Lung microvascular endothelial cell (primary cell): ENCODE results near the gene DNAJC18. TPM values are rescaled to one million over a fixed set of nuclear protein-coding genes. Genes with fewer than 3 reads are reported as not detected.
"Not testable (repeated sequence)": the region's sequence is repeated elsewhere in the genome, so short reads cannot be mapped to it uniquely, and the experiment has no call there.

ENCODE experiments used
- DNase-seq, 2 donors: peaks; one replicate each; pipeline versions ENCODE4 v3.0.0 to v3.0.0-alpha.2; 2010; ENCODE audit warnings: low read depth in 2 of 2
- total RNA-seq: library from RNA; depleted of rRNA; stranded (reverse); fragments of >200 nt; gene quantifications from 2 replicates; pipeline ENCODE4 v1.2.1, GENCODE V29; 2014

DNAJC18 gene
- total RNA-seq: 6.3 and 6.5 TPM in 2 replicates

DNA sequence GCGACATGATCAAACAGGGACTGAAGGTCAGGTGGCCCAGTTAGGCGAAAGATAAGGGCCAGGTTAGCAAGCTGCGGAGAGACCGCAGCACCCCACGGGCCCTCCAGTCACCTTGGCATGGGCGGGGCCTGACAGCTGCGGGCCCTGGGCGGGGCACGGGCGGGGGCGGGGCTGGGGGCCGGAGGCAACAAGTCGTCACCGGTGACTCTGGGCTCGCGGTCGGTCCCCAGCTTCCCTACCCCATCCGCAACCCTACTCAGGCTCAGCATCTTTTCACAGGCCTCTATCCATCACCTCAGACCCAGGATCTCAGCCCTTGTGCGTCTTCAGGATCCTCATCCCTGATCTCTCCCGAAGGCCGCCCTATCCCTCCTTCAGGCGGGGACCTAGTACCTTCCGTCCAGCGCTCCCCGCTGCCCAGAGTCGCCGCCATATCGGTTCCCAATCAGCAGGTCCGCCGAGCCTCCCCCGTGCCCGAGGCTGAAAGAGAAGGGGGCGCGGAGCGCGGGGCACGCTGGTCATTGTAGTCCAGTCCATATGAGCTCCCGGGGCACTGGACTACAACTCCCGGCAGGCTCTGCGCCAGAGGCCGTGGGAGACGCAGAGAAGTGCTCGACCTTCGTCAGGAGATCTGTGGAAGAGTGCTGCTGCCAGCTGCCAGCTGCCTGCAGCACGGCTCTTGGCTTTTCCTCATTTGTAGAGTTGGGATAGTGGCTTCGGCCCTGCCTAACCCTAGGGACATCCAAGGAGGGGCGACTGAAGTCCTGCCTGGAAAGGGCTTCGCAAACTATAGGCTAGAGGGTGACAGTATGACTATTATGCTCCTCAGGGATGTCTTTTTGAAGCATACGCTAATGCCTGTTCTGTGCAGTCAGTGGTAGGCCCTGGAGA, at the start of gene DNAJC18:
DNAJC18 (minus strand) TSS at position 513 of the 891 bp plus-strand sequence; CDS start at position 433, 80 bp downstream.
- peak; percentile 86 to 91 for DNase-seq

DNA sequence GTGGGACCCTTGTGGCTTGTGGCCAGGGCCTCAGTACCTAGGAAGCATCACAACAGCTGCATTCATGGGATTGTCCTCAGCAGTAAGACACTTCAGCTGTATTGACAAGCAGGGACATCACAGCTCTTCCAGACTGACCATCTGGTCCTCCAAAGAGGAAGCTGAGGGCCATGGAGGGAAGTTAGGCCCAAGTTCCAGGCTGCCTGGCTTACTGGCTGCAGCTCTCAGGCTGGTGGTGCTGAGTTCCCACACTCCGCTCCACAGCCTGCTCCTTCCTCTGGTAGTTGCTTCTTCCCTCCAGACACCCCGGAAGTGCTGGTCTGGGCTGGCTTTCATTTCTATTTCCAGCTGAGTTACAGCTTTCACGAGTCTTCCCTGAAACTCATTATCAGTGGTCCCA, 48.9 kb upstream of the DNAJC18 start:
- no peak for DNase-seq

- no peak for DNase-seq
Observed at GRCh38 chr5:139486201-139486600, 46.9 kb upstream of the DNAJC18 start.

GRCh38 chr5:139482890-139483208, 43.5 kb upstream of the DNAJC18 start:
- DNase-seq: not testable (repeated sequence)

DNA sequence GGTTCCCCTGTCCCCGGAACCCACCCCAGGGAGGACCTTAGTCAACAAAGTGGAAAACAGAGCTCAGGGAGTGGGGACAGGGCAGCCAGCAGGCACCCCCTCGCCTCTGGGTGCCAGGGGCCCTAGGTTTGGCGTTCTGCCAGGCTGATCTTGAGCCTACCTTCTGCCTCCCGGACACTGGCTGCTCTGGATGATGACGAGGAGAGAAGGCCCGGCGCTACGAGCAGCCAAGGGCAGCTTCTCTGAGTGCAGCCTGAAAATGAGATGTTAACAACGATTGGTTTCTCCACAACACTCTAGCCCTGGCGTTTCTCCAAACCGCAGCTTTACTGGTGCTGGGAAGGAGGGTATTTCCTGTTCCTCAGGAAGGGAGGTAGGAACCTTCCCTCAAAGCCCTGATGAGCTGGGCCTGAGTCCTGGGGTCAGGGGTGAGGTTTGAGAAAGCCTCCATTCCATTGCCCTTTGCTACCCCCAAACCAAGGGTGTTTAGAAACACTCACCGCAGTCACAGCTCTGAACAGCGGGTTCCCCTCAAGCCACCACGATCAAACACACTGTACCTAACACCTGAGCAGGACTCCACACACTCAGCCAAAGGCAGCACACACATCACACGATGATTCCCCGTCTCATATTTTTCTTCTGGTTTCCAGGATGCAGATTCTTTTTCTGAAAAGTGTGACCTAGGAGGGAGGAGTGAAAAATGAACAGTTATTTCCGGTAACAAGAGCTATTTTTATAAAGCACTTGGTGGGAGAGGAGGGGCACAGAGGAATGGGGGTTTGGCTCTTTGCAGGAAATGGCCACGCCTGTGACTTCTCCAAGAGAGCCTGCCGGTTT, 42.9 kb upstream of the DNAJC18 start, which contains the start of gene STING1:
STING1 (minus strand) TSS at position 709 of the 840 bp plus-strand sequence. CDS start 1,054 bp downstream, outside the sequence.
- DNase-seq: peak; percentile 74 to 94

- DNase-seq: peak in 1 of 2 donors; percentile 52
Observed at GRCh38 chr5:139481580-139482049, 42.3 kb upstream of the DNAJC18 start.

DNA sequence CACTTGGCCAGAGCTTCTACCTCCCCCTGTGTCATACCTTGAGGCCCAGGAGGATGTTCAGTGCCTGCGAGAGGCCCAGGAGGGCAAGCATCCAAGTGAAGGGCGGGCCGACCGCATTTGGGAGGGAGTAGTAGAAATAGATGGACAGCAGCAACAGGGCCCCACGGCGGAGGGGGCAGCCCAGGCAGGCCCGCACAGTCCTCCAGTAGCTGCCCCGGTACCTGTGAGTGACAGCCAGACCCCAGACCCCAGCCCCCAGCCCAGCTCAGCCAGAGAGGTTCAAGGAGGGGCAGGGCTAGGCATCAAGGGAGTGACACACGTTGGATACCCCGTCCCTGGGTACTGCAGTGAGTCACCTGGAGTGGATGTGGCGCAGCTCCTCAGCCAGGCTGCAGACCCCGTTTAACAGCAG, 41.8 kb upstream of the DNAJC18 start:
- DNase-seq: peak in 1 of 2 donors; percentile 31

DNA sequence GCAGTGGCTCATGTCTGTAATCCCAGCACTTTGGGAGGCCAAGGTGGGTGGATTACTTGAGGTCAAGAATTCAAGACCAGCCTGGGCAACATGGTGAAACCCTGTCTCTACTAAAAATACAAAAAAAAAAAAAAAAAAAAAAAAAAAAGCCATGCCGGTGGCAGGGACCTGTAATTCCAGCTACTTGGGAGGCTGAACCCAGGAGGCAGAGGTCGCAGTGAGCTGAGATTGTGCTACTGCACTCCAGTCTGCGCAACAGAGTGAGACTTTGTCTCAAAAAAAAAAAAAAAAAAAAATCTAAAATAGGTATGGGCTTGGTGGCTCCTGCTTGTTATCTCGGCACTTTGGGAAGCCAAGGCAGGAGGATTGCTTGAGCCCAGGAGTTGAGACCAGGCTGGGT, 40.4 kb upstream of the DNAJC18 start:
- DNase-seq: not testable (repeated sequence)

DNA sequence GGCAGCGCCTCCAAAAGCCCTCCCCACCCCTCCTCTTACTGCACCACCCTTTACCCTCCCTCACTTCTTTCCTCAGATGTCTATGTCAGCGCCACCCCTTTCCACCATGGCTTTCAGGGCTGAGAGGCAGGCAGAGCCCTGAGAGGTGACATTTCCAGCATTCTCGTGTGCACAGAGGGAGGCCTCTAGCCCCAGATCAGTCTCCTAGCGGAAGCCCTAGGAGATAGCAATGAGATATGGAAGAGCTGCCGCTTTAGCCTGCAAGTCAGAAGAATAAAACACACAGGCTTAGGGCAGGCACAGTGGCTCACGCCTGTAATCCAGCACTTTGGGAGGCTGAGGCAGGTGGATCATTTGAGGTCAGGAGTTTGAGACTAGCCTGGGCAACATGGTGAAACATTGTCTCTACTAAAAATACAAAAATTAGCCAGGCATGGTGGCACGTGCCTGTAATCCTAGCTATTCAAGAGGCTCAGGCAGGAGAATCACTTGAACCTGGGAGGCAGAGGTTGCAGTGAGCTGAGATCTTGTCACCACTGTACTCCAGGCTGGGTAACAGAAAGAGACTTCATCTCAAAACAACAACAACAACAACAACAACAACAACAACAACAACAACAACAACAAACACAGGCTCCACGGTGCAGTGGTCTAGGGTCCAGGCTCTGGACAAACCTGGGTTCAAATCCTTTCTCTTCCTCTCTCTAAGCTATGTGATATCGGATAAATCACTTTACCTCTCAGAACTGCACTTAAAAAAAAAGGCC, 39.5 kb upstream of the DNAJC18 start:
- not testable (repeated sequence) for DNase-seq

DNA sequence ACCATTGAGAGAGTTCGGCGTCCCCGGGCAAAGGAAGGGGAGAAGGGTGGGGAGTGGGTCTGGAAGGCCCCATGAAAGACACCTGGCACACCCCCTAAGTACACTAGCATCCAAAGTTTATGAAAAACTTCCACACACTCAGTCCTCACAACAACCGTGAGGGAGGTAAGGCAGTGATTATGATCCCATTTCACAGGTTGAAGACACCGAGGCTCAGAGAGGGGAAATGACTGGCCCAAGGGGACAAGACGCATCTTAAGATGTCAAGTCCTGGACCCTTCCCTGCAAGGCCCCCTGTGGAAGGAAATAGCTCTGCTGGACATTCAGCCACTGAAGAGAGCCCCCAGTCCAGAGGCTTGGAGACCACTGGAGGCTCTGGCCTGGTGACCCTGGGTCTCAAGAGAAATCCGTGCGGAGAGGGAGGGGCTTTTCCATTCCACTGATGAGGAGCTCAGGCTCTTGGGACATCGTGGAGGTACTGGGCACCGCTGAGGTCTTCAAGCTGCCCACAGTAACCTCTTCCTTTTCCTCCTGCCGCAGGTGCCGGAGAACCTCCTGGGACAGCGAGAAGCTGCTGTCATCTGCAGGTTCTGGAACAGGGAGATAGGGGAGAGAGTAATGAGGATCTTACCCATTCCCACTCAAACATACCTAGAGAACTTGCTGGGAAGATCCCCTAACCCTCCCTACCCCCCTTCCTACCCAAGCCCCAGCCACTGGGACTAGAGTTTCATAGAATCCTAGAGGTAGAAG, 36.7 kb upstream of the DNAJC18 start:
- no peak for DNase-seq

GRCh38 chr5:139474890-139475791, 35.8 kb upstream of the DNAJC18 start:
- no peak for DNase-seq

DNA sequence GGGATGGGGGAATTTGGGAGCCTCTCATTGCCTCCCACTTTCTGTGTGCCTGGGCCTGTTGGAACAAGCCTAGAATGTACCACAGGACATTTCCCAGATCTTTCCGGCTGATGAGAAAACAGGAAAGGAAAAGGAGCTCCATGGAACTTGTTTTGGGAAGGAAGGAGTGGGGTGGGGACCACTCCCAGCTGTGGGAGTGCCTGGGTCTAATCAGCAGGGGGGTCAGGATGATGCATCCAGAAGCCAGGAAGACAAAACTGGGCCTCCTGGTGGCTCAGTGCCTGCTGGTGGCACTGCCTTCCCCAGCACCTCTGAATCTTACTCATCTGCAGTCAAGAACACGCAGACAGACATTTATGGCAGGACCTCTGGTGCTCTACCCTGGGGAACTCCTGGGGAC, 34.2 kb upstream of the DNAJC18 start:
- DNase-seq: peak; percentile 53 to 56

DNA sequence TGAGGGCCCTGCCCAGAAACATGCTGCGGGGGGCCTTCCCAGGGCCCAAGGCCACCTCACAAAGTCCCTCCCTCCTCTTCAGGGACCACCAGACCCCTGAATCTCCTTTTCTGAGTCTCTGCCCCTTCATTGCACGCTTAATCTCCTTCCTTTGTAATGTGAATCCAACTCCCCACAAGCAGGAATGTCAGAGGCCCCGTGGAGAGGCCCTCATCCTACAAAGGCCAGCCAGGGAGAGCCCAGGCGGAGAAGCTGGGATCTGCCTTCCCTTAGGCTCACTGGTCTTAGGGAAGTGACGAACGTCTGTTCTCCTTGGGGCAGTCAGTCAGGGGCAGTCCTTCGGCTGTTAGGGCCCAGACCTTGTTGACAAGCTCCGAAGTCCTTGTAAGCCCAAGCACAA, 33.8 kb upstream of the DNAJC18 start:
- peak in 1 of 2 donors; percentile 62 for DNase-seq

- DNase-seq: no peak
Observed at GRCh38 chr5:139472386-139473030, 33.2 kb upstream of the DNAJC18 start.

DNA sequence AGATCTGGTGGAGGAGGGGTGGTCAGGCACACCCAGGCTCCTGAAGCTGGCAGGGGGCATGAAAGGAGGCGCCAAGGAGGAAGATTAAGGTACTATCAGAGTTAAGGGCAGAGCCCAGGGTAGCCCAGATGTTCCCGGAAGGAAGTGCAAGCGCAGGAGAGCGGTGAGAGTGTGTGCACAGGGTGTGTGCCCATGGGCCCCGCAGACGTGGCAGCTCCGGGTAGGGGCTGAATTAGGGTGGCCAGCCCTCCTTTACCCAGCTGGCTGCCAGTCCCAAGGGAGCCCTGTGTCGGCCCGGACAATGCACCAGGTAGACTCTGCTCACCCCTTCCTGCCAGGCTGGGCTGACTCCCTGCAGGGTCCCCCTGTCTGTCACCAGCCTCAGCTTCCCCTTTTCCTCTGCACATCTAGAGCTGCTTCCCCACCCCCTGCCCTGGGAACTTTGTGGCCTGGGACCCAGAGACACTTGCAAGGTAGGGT, 31.5 kb upstream of the DNAJC18 start, which contains the start of gene SMIM33:
SMIM33 (plus strand) TSS at position 184 of the 480 bp plus-strand sequence; CDS start at position 302, 118 bp downstream.
- DNase-seq: no peak

DNA sequence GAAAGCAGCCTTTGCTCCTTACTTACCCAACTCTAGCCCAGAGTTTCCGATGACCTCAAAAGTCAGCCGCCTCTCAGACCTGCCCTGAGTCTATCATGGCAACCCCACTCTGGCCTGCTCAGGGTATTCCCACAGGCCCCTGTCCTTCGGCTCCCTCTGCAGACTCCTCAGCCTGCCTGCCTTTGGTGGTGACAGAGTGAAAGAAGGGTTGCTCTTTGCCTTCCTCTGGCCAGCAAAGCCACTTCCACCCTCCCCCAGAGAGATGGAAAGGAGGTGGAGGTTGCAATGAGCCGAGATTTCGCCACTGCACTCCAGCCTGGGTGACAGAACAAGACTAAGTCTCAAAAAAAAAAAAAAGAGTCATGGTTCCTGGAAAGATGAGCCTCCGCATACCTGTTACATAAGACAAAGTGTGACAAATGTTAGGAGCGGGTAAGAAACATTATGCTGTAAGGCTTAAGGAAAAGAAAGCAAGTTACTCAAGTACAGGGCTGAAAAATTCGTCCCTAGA, 29.2 kb upstream of the DNAJC18 start:
- no peak for DNase-seq

DNA sequence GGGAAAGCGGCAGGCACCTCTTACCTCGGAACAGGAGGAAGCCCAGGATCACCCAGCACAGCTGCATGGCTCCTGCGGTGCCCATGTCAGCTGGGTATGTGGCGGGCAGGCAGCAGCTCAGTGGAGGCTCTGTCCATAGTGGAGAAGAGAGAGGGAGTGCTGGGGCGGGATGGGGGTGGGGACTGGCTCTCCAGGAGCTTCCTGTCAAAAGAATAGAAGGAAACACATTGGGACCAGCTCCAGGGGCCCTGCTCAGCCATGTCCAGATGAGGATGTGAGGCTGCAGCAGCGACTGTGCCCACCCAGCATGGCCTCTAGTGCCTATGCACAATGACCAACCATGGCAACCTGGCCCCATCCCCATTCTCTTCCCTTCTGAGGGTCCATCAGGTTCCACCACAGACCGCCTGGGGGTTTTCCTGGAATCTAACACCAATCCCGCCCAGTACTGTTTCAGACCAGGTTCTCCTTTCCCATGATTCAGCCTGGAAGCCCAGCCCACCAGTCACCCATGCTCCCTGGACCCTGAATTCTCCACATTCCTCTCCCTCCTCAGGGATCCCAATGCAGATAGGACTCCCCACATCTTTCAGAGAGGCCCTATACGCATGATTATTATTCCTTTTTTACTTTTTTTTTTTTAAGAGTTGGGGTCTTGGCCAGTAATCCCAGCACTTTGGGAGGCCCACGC, 23.4 kb upstream of the DNAJC18 start, which contains the start of gene ECSCR:
ECSCR (minus strand) TSS at position 158 of the 691 bp plus-strand sequence; CDS start at position 85, 73 bp downstream.
- peak; percentile 85 to 95 for DNase-seq

DNA sequence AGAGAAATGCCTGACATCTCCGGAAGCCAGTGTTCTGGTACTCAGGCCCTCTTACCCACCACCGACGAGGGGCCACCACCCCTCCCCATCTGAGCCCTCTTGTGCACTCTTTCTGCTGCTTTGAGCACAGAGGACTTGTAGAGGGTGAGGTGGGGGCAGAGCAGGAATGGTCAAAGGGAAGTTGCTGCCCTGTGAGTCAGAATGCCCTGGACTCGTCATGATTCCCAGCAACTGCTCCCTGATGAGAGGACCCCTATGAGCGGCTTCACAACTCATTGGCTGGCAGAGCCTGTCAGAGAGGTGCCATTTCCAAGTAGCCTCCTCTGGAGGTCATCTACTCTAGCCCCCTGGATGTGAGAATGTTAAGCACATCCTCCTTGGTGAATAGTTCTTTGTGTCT, 22.4 kb upstream of the DNAJC18 start:
- DNase-seq: peak; percentile 84 to 87
